HG02642 (cell line): Measurements from ENCODE around the gene ALX4.

ENCODE experiments used
- ATAC-seq: cut with Tn5 transposase; IDR thresholded peaks from one replicate; pipeline ENCODE4 v1.9.1; 2021; ENCODE audit warnings: mild to moderate bottlenecking; ENCODE audit not compliant: unreplicated experiment, poor library complexity

Gene ALX4

DNA sequence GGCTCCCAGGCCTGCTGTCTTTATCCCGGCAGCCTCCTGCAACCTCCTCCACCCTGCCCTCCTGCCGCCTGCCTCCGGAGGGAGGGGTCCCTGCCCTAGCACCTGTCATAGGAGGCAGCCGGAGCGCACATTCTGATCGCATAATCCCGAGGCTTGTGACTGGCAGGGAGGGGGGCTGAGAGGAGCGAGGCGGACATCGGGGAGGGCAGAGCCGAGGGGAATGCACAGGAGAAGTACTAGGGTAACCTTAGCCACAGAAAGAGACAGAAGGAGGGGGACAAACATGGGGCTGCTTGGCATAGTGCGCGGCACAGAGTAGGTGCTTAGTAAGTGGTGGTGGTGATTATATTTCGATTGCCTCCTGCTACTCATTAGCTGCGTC, 9.2 kb upstream of the ALX4 start:
- ATAC-seq: no peak

- ATAC-seq: no peak
Measured at GRCh38 chr11:44318369-44318768, 8.4 kb upstream of the ALX4 start.

- no peak for ATAC-seq
Measured at GRCh38 chr11:44316659-44317240, 6.8 kb upstream of the ALX4 start.

DNA sequence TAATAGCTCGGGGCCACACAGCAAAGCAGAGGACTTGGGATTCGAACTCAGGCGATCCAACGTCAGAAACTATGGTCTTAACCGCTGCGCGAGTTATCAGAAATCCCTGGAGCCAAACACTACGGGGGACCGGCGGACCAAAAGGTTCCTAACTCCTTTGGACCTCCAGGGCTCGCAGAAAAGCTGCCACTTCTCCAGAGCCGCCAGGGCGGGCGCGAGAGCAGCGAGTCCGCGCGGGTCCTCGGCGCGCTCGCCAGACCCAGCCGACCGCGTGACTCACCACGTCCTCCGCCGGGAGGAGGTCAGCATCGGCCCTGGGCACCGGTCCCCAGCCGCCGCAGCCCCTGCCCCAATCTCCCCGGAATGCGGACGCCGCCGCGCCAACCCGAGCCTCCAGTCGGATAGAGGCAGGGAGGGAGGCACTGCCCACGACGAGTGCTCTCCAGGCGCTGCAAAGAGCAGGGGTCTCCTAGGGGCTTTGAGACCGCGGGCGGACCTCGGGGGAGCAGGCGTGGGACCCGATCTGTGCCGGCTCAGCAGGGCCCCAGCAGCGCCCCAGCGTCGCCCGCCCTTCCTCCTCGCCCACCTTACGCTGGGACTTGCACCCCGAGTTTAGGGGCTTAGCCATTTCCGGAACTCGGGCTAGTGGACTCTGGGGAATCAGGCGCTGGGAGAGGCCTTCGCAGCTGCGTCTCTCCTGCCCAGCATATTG, 6.2 kb upstream of the ALX4 start:
- no peak for ATAC-seq

- ATAC-seq: no peak
Measured at GRCh38 chr11:44314733-44315132, 4.8 kb upstream of the ALX4 start.

GRCh38 chr11:44313761-44314489, 4.0 kb upstream of the ALX4 start:
- no peak for ATAC-seq

DNA sequence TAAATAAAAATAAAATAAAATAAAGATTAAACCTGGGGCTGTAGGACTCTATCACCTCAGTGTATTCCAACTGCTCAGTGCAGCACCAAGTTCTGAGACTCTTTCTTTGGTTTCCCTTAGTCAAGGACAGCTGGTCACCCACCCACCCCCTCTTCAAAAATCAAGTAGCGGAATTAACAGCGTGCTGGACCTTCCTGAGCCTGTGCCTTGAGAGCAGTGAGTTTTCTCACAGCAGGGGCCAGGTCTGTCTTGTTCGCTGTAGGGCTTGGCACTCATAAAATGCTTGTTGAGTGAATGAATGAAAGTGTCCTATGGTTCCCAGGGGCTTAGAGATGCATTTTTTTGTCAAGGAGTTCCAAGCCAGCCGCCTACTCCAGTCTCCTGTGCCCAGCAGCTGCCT, 2.9 kb upstream of the ALX4 start:
- no peak for ATAC-seq

GRCh38 chr11:44311339-44312261, 1.7 kb upstream of the ALX4 start:
- ATAC-seq: no peak

DNA sequence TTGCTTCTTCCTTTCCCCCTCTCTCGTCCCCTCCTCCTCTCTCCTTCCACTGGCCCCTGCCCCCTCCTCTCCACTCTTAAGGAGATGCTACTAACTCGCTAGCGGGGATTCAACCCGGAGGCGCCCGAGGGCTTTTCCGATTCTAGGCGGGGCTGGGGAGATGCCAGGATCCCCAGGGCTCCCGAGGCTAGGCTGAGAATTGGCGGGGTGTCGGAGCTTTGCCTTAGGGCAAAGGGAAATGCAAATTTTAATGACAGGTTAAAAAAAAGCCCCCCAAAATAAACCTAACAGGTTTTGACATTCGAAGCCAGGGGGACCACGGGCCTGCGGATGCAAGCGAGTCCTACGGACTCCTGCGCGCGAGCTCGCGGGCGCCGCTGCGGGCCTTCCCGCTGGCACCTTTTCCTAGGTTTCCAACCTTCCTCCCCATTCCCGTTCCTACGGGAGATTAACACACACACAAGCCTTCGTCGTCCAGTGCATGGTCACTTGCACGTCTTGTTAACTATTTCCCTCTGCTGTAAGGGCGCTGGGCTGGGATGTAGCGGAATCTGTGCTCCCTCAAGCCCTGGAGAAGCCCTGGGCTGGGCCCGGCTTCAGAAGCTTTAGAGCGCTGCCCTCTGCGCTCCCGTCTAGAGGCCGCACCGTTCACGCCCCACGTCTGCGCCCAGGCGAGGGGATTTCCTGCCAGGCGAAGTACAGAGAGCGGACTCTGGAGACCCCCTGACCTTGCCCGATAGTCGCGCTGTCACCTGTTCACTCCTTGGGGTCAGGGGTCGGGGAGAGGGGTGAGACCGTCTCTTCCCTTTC, 729 bp upstream of the ALX4 start:
- ATAC-seq: no peak

- no peak for ATAC-seq
Measured at GRCh38 chr11:44310206-44310462, 195 bp upstream of the ALX4 start.

DNA sequence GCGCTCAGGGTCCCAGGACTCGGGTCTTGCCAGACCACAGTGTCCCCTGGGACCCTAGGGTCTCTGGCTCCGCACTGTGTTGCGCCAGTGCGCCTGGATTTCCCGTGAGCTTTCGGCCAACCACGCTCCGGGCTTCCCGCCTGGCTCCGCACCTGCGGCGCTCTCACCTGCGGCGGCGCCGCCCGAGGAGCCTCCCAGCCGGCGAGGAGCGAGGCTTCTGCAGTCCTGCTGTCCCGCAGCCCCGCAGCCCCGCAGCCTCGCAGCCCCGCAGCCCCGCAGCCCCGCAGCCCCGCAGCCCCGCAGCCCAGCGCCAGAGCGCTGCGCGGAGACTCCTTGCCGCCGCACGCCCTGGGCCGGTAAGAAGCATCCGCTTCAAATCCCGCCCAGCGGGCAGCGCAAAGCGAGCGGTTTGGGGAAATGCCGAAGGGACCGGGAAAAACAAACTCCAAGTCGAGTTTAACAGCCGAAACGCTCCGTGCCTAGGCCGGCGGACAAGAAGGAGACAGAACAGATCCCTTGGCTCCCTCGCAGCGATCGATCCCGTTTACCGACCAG, 939 bp downstream of the ALX4 start:
- no peak for ATAC-seq

GRCh38 chr11:44308256-44308922, 1.6 kb downstream of the ALX4 start:
- no peak for ATAC-seq

DNA sequence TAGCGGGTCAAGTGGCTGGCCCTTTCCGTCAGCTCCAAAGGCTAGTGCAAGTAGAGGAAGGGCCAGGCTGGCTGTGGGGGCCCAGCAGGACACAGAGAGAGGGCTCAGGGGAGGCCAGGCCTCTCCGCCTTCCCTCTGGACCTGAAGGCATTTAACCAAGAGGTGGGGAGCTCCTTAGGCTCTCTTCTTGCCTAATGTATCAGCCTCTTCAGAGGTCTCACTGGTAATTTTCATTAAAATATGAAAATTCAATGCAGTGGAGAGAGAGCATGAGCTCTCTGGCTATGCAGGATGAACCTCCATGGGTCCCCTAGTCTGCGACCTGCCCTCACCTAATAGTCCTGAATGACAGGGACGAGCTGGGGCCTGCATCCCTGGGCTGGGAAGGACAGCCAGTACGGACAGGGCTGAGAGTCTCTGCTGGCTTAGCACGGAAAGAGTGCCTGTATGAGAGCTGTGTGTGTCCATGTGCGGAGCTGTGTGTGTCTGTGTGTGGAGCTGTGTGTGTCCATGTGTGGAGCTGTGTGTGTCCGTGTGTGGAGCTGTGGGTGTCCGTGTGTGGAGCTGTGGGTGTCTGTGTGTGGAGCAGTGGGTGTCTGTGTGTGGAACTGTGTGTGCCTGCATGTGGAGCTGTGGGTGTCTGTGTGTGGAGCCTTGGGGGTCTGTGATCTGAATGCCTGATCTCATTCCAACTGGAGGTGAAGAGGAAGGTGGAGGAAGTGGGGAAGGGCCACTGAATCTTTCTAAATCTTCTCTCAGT, 2.4 kb downstream of the ALX4 start:
- ATAC-seq: no peak

DNA sequence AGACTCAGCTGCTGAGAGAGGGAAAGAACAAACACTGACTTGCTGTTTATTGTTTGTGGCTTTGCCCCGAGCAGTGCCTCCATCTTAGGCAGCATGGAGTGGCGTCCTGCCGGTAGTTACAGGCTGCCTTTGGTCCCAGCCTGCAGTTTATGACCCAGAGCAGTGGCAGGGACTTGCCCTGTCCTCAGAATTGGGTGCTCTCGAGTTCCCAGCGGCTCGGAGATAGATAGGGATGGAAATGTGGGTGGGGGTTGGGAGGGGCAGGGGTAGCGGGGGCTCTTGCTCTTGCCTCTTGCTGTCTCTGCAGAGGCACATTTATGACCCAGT, 3.1 kb downstream of the ALX4 start:
- ATAC-seq: no peak

GRCh38 chr11:44306052-44306917, 3.7 kb downstream of the ALX4 start:
- ATAC-seq: peak; percentile 30

GRCh38 chr11:44305470-44306051, 4.4 kb downstream of the ALX4 start:
- ATAC-seq: peak; percentile 40

- no peak for ATAC-seq
Measured at GRCh38 chr11:44305026-44305469, 4.9 kb downstream of the ALX4 start.
